Activated CD8-positive, alpha-beta memory T cell treated with anti-CD3 and anti-CD28 coated beads, Interleukin-2, amount 10 ng/mL, durations not matched to agents 7 days and 5 days (primary cell): ENCODE results near the gene ZNF804B. TPM values are rescaled to one million over a fixed set of nuclear protein-coding genes. Genes with fewer than 3 reads are reported as not detected.

Experiments
- ATAC-seq: fragments of 150-1000 bp; cut with Tn5 transposase; one replicate; pipeline ENCODE4 v1.10.0; 2021; ENCODE audit warnings: moderate library complexity
- CTCF ChIA-PET: fragments of 350-600 bp; sonication (Branson Sonifier 250); formaldehyde crosslinking; loops from one replicate; lab custom pipeline; 2021; ENCODE audit warnings: antibody characterized with exemption; lab: Charles Lee
- DNase-seq: peaks from one replicate; pipeline ENCODE4 v3.0.0-alpha.2; 2020
- H3K27ac Mint-ChIP-seq: one replicate; pipeline ENCODE4 v1.8.0; 2021; ENCODE audit warnings: mild to moderate bottlenecking, mixed read lengths
- H3K27me3 Mint-ChIP-seq: one replicate; pipeline ENCODE4 v1.8.0; 2021; ENCODE audit warnings: mixed read lengths
- H3K36me3 Mint-ChIP-seq: one replicate; pipeline ENCODE4 v1.8.0; 2021; ENCODE audit warnings: mild to moderate bottlenecking, mixed read lengths
- H3K4me1 Mint-ChIP-seq: one replicate; pipeline ENCODE4 v1.8.0; 2021; ENCODE audit warnings: mixed read lengths
- H3K4me3 Mint-ChIP-seq: one replicate; pipeline ENCODE4 v1.8.0; 2021; ENCODE audit warnings: mild to moderate bottlenecking, moderate library complexity, mixed read lengths
- H3K9me3 Mint-ChIP-seq: one replicate; pipeline ENCODE4 v1.8.0; 2022; ENCODE audit warnings: low read depth, mixed read lengths
- total RNA-seq, 2 experiments: library from RNA; stranded (reverse); gene quantifications; one replicate each; pipeline ENCODE4 v1.2.3, GENCODE V29; 2021

Gene ZNF804B
- total RNA-seq, 2 experiments from 2014 or later, result not detected

- no peak for ATAC-seq
- Mint-ChIP-seq H3K4me3 (no peak overlapping the region), H3K9me3 (peaks cover 4% of the 10 kb centered on the region), H3K4me1 (no peaks in the 10 kb centered on the region), H3K36me3 (no peaks in the 10 kb centered on the region), H3K27me3 (no peaks in the 10 kb centered on the region), H3K27ac (no peak overlapping the region)
- CTCF ChIA-PET, result no interaction called here
- no peak for DNase-seq
Observed at GRCh38 chr7:89332026-89332425, 572.5 kb downstream of the ZNF804B start.

GRCh38 chr7:89334797-89335196, 575.3 kb downstream of the ZNF804B start:
- DNase-seq, result no peak
- no peak for ATAC-seq
- CTCF ChIA-PET, result no interaction called here
- Mint-ChIP-seq H3K27me3 (no peaks in the 10 kb centered on the region), H3K4me3 (no peak overlapping the region), H3K36me3 (no peaks in the 10 kb centered on the region), H3K9me3 (peaks cover 4% of the 10 kb centered on the region), H3K4me1 (no peaks in the 10 kb centered on the region), H3K27ac (no peak overlapping the region)

GRCh38 chr7:89335490-89335889, 576.0 kb downstream of the ZNF804B start:
- Mint-ChIP-seq H3K27ac (no peak overlapping the region), H3K9me3 (peaks cover 4% of the 10 kb centered on the region), H3K36me3 (no peaks in the 10 kb centered on the region), H3K4me1 (no peaks in the 10 kb centered on the region), H3K27me3 (no peaks in the 10 kb centered on the region), H3K4me3 (no peak overlapping the region)
- DNase-seq, result no peak
- ATAC-seq, result no peak
- CTCF ChIA-PET, result no interaction called here

GRCh38 chr7:89336121-89336520, 576.6 kb downstream of the ZNF804B start:
- no peaks in the 10 kb centered on the region for H3K36me3 Mint-ChIP-seq
- H3K27ac Mint-ChIP-seq, result no peak overlapping the region

GRCh38 chr7:89339748-89340147, 580.2 kb downstream of the ZNF804B start:
- Mint-ChIP-seq H3K27ac (no peak overlapping the region), H3K36me3 (no peaks in the 10 kb centered on the region), H3K9me3 (peaks cover 8% of the 10 kb centered on the region), H3K4me3 (no peak overlapping the region), H3K4me1 (no peaks in the 10 kb centered on the region), H3K27me3 (no peaks in the 10 kb centered on the region)
- no peak for DNase-seq
- ATAC-seq, result no peak
- CTCF ChIA-PET, result no interaction called here

More at GRCh38 chr7:89336121-89336520, 576.6 kb downstream of the ZNF804B start:
- Mint-ChIP-seq H3K27me3 (no peaks in the 10 kb centered on the region), H3K4me1 (no peaks in the 10 kb centered on the region), H3K4me3 (no peak overlapping the region), H3K9me3 (peaks cover 4% of the 10 kb centered on the region)
- no peak for DNase-seq
- ATAC-seq, result no peak
- CTCF ChIA-PET, result no interaction called here

GRCh38 chr7:89357121-89357520, 597.6 kb downstream of the ZNF804B start:
- H3K27me3 Mint-ChIP-seq, result no peaks in the 10 kb centered on the region
- DNase-seq (no peak), ATAC-seq (no peak)
- H3K36me3 Mint-ChIP-seq, result no peaks in the 10 kb centered on the region
- H3K27ac Mint-ChIP-seq, result no peak overlapping the region
- no peaks in the 10 kb centered on the region for H3K4me1 Mint-ChIP-seq
- CTCF ChIA-PET, result no interaction called here
- H3K9me3 Mint-ChIP-seq, result no peaks in the 10 kb centered on the region
- H3K4me3 Mint-ChIP-seq, result no peak overlapping the region

GRCh38 chr7:89377219-89377618, 617.7 kb downstream of the ZNF804B start:
- no peaks in the 10 kb centered on the region for H3K27me3 Mint-ChIP-seq
- H3K9me3 Mint-ChIP-seq, result peaks cover 3% of the 10 kb centered on the region
- H3K36me3 Mint-ChIP-seq, result no peaks in the 10 kb centered on the region
- no peak overlapping the region for H3K4me3 Mint-ChIP-seq
- CTCF ChIA-PET, result no interaction called here
- ATAC-seq (no peak), DNase-seq (no peak)
- H3K4me1 Mint-ChIP-seq, result no peaks in the 10 kb centered on the region
- no peak overlapping the region for H3K27ac Mint-ChIP-seq

- Mint-ChIP-seq H3K27ac (no peak overlapping the region), H3K9me3 (no peaks in the 10 kb centered on the region), H3K36me3 (no peaks in the 10 kb centered on the region), H3K27me3 (no peaks in the 10 kb centered on the region), H3K4me3 (no peak overlapping the region), H3K4me1 (no peaks in the 10 kb centered on the region)
- DNase-seq, result no peak
- CTCF ChIA-PET, result no interaction called here
- ATAC-seq, result no peak
Observed at GRCh38 chr7:89385411-89385810, 625.9 kb downstream of the ZNF804B start.

Other genes with a start within 250 kb of the ZNF804B start
- gene TEX47, start 36.0 kb downstream of the ZNF804B start, total RNA-seq, result not detected